ENCODE data around the gene DPRX.

GRCh38 chr19:53634768-53635167, 3.0 kb downstream of the DPRX start:
- TF ChIP-seq, protein P1, sequence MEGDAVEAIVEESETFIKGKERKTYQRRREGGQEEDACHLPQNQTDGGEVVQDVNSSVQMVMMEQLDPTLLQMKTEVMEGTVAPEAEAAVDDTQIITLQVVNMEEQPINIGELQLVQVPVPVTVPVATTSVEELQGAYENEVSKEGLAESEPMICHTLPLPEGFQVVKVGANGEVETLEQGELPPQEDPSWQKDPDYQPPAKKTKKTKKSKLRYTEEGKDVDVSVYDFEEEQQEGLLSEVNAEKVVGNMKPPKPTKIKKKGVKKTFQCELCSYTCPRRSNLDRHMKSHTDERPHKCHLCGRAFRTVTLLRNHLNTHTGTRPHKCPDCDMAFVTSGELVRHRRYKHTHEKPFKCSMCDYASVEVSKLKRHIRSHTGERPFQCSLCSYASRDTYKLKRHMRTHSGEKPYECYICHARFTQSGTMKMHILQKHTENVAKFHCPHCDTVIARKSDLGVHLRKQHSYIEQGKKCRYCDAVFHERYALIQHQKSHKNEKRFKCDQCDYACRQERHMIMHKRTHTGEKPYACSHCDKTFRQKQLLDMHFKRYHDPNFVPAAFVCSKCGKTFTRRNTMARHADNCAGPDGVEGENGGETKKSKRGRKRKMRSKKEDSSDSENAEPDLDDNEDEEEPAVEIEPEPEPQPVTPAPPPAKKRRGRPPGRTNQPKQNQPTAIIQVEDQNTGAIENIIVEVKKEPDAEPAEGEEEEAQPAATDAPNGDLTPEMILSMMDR (conservative IDR thresholded peaks at IDR 0.05): no peak
- TF ChIP-seq EZH2 (IDR thresholded peaks at IDR 0.05; ENCODE audit: low read depth): no peak
